GM18861 (cell line): Measurements from ENCODE around the gene TNS1.

Experiments
- ATAC-seq: cut with Tn5 transposase; IDR thresholded peaks from one replicate; pipeline ENCODE4 v1.9.1; 2021; ENCODE audit not compliant: unreplicated experiment

The TNS1 gene

DNA sequence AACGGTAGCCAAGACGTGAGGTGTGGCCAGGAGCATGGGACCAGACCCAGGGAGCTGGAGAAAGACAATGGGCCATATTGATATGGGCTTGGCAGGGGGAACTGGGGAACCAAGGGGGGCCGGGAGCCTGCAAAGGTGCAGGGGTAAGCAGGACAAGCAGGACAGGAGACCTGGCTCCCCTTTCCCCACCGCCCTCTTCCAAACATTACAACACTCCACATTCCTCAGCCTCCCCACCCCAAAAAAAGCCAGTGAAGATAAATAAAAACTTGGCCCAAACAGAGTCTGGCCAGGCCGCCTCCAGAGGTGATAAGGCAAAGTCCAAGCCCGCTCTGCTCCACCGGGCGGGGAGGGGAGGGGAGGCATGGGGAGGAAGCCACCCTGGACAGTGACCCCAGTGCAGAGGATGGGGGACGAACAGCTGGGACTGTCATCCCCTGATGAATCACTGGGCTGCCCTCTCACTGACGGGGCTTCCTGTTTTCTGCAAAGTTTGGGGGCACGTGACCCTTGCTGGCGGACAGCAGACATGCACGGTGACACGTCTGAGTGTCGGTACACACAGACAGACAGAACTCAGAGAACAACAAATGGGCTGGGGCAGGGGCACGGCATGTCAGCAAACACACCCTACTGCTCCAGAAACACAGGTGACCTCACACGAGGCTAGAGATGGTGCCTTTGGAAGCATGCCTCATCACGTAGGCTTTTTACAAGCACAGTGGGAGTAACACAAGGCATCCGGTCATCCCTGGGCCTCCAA is 100.2 kb downstream of the TNS1 start:
- no peak for ATAC-seq

DNA sequence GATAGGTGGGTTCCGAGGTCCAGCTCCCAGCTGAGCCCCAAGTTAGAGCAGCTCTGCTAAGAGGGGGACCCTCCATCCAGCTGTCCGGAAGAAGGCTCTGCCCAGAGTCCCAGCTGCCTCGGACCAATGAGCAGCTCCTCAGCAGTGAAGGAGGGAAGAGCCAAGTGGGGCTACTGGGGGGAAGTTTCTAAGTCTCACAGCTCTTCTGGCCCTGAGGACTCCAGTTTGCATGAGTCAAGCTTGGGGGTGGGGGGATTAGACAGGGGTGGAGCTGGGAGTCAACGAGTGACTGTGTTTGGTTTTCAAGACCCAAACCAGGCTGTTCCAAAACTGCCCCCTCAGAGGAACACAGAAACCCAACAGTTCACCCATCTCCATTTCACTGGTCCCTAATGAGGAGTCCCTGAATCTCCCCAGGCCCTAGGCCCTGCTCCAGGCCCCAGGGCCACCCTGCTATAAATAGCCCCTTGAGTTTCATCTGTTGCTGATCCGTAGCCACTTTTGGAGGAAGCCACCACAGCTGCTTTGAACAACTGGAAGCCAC is 100.9 kb downstream of the TNS1 start:
- no peak for ATAC-seq

- ATAC-seq: no peak
Observed at GRCh38 chr2:217901400-217901799, 101.4 kb downstream of the TNS1 start.

- no peak for ATAC-seq
Observed at GRCh38 chr2:217900780-217901360, 101.9 kb downstream of the TNS1 start.

- no peak for ATAC-seq
Observed at GRCh38 chr2:217900010-217900779, 102.6 kb downstream of the TNS1 start.

GRCh38 chr2:217899231-217900009 is 103.4 kb downstream of the TNS1 start:
- peak; percentile 82 for ATAC-seq

DNA sequence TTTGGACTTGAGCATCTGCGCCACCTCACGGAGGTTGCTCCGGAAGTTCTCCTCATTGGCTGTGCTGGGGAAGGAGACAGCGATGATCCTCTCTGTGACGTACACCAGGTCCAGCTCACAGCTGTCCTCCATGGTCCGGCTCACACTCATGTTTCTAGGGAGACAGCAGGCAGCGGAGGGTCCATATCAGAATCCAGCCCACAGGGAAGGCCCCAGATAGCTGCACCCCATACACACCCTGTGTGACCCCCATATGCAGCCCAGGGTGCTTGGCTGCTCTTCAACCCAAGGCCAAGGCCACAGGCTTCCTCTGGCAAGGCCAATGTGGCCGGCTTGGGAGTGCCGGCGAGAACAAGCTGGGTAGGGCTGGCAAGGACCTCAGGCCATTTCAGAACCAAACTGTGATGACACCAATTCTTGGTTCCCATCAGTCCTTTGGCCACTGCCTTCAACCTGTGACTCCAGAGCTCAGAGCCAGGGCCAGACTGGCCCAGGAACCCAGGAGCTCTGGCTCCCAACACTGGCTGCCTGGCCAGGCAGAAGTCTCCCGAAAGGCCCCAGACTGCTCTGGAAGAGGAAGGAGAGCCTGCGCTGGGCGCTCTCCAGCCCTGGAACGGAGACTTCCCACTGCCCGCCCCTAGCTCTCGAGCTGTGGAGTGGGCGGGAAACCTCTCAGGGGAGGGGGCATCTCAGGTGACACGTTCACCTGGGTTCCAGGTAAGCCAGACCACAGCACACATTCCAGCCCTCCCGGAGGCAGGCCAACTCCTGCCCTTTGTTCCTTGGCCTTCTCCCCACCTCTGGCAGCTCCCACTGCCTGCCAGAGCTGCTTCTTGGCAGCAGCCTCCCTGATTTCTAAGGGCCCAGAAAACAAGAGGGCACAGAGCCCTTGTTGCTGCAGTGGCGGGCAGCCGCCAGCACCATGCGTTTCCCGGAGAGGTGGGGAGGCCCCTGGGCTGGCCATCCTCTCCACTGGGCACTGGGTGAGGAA is 104.7 kb downstream of the TNS1 start:
- no peak for ATAC-seq

DNA sequence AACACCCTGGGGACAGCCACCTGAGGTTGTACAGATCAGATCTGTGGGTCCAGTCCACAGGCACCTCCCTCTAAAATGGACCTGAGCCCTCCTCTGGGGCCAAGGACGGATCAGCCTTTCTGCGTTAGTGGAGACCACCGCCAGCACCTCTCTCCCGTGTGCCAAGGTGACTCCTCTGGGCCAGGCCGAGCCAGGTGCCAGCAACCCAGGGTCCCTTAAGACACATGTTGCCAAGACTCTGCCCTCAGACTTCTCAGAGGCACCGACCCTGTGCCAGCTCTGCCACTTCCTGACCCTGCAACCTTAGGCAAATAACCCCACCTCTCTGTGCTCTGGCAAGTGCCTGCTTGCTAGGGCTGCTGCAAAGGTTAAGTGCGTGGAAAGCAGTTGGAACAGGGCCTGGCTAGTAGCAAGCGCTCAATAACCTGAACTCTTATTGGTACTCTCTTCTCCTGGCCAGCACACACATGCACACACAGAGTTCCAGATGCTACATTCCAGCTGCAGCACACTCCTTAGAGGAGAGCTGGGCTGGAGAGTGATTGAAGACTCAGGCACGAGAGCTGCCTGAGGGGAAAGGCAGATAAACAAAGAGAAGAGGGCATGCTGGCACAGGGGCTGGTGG is 105.6 kb downstream of the TNS1 start:
- no peak for ATAC-seq

- no peak for ATAC-seq
Observed at GRCh38 chr2:217895070-217895635, 107.6 kb downstream of the TNS1 start.

GRCh38 chr2:217893440-217893839 is 109.4 kb downstream of the TNS1 start:
- ATAC-seq: no peak

DNA sequence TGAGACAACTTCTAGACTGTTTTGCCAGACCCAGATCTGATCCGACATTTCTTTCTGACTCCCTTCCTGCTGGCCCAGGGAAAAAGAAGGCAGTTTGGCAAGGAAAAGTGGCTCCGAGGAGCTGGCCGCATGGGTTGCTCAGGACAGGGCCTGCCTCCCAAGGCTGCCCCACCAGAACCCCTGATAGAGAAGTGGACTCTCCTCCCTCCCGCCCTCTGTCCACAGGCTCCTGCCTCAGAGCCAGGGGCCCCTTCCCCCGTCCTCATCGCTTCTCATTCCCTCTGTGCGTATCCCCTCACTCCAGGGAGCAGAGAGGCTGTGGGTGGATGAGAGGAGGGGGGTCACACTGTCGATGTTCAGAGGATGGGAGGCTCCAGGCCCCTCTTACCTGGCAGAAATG is 110.2 kb downstream of the TNS1 start:
- no peak for ATAC-seq

GRCh38 chr2:217890445-217890844 is 112.3 kb downstream of the TNS1 start:
- no peak for ATAC-seq

DNA sequence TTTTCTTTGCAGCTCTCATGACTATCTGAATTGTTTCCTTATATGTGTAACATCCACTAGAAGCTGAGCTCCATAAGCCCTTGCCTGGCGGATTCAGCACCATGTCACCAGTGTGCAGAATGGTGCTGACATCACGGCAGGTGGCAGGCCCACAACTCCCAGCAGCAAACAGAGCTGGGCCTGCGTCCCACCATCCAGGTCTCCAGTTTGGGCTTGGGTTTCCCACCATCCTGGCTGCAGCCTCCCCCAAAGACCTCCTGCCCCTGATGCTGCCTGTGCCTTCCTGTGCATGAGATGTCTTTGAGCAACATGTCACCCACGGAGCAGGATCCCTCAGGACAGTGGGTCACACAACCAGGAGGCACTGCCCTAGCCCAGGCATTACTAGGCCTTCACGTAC is 113.1 kb downstream of the TNS1 start:
- no peak for ATAC-seq

DNA sequence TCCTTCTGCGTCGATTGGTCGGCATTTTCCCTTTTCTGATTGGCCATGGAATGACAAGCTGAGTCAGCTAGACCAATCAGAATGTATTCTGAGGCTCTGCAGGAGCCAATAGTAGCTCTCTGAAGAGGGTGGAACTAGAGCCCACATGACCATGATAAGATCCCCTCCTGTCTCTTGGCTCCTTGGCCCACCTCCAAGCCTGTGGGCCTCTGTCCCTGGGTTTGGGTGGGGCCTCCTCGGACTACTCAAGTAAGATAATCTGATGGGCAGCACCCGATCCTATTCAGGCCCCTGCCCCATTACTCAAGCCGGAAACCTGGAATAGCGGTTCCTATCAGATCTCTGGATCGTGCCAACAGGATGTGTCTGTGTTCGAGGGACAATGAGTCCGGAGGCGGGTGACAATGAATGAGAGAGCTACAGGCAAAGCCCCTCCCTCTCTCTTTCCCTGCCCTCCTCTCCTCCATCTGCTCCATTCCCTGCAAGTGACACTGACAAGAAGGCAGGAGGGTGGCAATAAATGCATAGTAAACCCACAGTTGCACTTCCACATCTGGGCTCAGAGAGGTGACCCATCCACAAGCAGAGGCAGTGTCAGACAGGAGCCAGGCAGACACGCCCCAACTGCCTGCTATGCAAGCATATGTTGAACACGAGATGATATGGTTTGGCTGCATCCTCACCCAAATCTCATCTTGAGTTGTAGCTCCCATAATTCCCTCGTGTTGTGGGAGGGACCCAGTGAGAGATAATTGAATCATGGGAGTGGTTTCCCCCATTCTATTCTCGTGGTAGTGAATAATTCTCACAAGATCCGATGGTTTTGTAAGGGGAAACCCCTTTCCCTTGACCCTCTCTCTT is 114.7 kb downstream of the TNS1 start:
- ATAC-seq: no peak

- ATAC-seq: no peak
Observed at GRCh38 chr2:217886720-217887309, 116.0 kb downstream of the TNS1 start.

DNA sequence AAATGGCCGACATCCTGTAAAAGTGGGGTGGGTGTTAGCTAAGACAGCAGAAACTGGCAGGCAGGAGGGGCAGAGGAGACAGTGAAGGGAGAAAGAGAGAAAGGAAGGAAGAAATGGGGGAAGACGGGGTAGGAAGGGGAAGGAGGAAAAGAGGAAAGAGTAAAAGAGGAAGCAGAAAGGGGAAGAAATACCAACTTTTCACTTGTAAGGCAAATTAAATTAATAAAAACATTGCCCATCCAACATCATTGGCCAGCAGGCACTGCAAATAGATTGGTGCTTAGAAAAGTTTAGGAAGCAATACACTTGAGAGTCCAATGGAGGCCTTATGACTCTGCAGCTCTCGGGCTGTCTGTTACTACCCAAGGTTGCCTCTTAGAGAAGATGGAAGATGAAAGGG is 116.7 kb downstream of the TNS1 start:
- no peak for ATAC-seq

GRCh38 chr2:217884985-217885384 is 117.8 kb downstream of the TNS1 start:
- no peak for ATAC-seq

GRCh38 chr2:217880891-217881290 is 121.9 kb downstream of the TNS1 start:
- no peak for ATAC-seq
